H1 (cell line): ENCODE data around the gene RNF39. TPM values are rescaled to one million over a fixed set of nuclear protein-coding genes. Genes with fewer than 3 reads are reported as not detected.

Experiments
- CTCF ChIA-PET: fragments of 300-600 bp; sonication (Branson Sonifier 250); formaldehyde crosslinking; loops from one replicate; lab custom pipeline; 2021; ENCODE audit not compliant: partially characterized antibody; lab: Charles Lee
- POLR2A ChIA-PET: fragments of 300-600 bp; sonication (Branson Sonifier 250); formaldehyde crosslinking; loops from one replicate; lab custom pipeline; 2021; ENCODE audit warnings: inconsistent platforms; ENCODE audit not compliant: partially characterized antibody; lab: Charles Lee
- DNase-seq, 2 experiments: peaks; one replicate each; pipeline versions ENCODE4 v3.0.0 to v3.0.0-alpha.2; 2010 to 2022; ENCODE audit warnings: low spot score in 2 of 2, low read depth in 1 of 2, mixed read lengths in 1 of 2
- FAIRE-seq: peaks from 2 replicates; lab custom pipeline; 2011; peaks lifted over from hg19 to GRCh38; lab: Jason Lieb, UNC
- H2AFZ ChIP-seq: 2 replicates; pipeline ENCODE4 v1.8.1; 2012; ENCODE audit warnings: low read length, inconsistent platforms
- H2AK5ac ChIP-seq: 2 replicates; pipeline ENCODE4 v1.6.1; 2013; ENCODE audit warnings: low read depth, low read length
- H2BK120ac ChIP-seq: replicated peaks from 2 replicates; pipeline ENCODE3; 2013; ENCODE audit warnings: low read depth, low read length, inconsistent platforms
- H2BK12ac ChIP-seq: 2 replicates; pipeline ENCODE4 v1.6.1; 2013; ENCODE audit warnings: low read depth, low read length
- H2BK15ac ChIP-seq: 2 replicates; pipeline ENCODE4 v1.6.1; 2013; ENCODE audit warnings: low read length
- H2BK20ac ChIP-seq: 2 replicates; pipeline ENCODE4 v1.6.1; 2013; ENCODE audit warnings: low read length
- H2BK5ac ChIP-seq: 2 replicates; pipeline ENCODE4 v1.6.1; 2013; ENCODE audit warnings: low read depth, low read length
- H3K14ac ChIP-seq: 2 replicates; pipeline ENCODE4 v1.6.1; 2013; ENCODE audit warnings: inconsistent platforms; ENCODE audit not compliant: insufficient read length
- H3K18ac ChIP-seq: 2 replicates; pipeline ENCODE4 v1.6.1; 2013; ENCODE audit warnings: low read length; ENCODE audit errors: extremely low read depth
- H3K23ac ChIP-seq: 2 replicates; pipeline ENCODE4 v1.6.1; 2013; ENCODE audit warnings: inconsistent platforms; ENCODE audit not compliant: insufficient read length
- H3K23me2 ChIP-seq: 2 replicates; pipeline ENCODE4 v1.6.1; 2013; ENCODE audit warnings: low read depth, low read length
- H3K27ac ChIP-seq: 2 replicates; pipeline ENCODE4 v1.6.1; 2011; ENCODE audit warnings: low read depth, low read length, inconsistent platforms
- H3K27me3 ChIP-seq, 4 experiments: replicated peaks in 1 of 4; 1 replicate in 1 of 4; 2 replicates in 3 of 4; pipeline versions ENCODE4 v1.6.1 to v1.8.1; 2011 to 2013; ENCODE audit warnings: low read length in 3 of 4, mild to moderate bottlenecking in 3 of 4, inconsistent platforms in 2 of 4, mixed read lengths in 2 of 4, moderate library complexity in 1 of 4; ENCODE audit not compliant: control insufficient read depth in 3 of 4, insufficient read depth in 3 of 4; ENCODE audit errors: extremely low read depth in 1 of 4
- H3K36me3 ChIP-seq, 4 experiments: 2 replicates each; pipeline versions ENCODE4 v1.6.1 to v1.8.1; 2011 to 2013; ENCODE audit warnings: mild to moderate bottlenecking in 4 of 4, low read length in 3 of 4, moderate library complexity in 2 of 4, control low read depth in 1 of 4, inconsistent platforms in 1 of 4; ENCODE audit not compliant: insufficient read depth in 4 of 4, control insufficient read depth in 2 of 4
- H3K4ac ChIP-seq: replicated peaks from 2 replicates; pipeline ENCODE3; 2013; ENCODE audit warnings: low read length, low read depth, mixed read lengths, inconsistent platforms; ENCODE audit not compliant: insufficient read length
- H3K4me1 ChIP-seq, 4 experiments: replicated peaks in 1 of 4; 1 replicate in 1 of 4; 2 replicates in 3 of 4; pipeline versions ENCODE4 v1.6.1 to v1.8.1; 2011 to 2013; ENCODE audit warnings: low read length in 3 of 4, inconsistent platforms in 2 of 4, mixed read lengths in 1 of 4; ENCODE audit not compliant: insufficient read depth in 4 of 4, control insufficient read depth in 3 of 4
- H3K4me2 ChIP-seq, 2 experiments: 2 replicates each; pipeline versions ENCODE4 v1.6.1 to v1.8.1; 2011 to 2013; ENCODE audit warnings: low read depth in 2 of 2, low read length in 2 of 2, control low read depth in 1 of 2, inconsistent platforms in 1 of 2, mild to moderate bottlenecking in 1 of 2; ENCODE audit not compliant: insufficient read depth in 1 of 2
- H3K4me3 ChIP-seq, 4 experiments: fragments of 200-600, 300-600 bp in 1 of 4; sonication (generic), shearing (Covaris generic), sonication (Bioruptor Twin) in 1 of 4; 2 replicates each; pipeline versions ENCODE4 v1.5.1 to v1.8.1; 2011 to 2016; ENCODE audit warnings: low read length in 4 of 4, low read depth in 3 of 4, control low read depth in 2 of 4, inconsistent platforms in 2 of 4, mild to moderate bottlenecking in 2 of 4, mixed read lengths in 1 of 4, moderate library complexity in 1 of 4; ENCODE audit not compliant: insufficient read depth in 2 of 4; ENCODE audit errors: extremely low read depth in 1 of 4
- H3K56ac ChIP-seq: replicated peaks from 2 replicates; pipeline ENCODE3; 2013; ENCODE audit warnings: low read depth, mild to moderate bottlenecking, mixed read lengths, low read length, inconsistent platforms; ENCODE audit not compliant: insufficient read length
- H3K79me1 ChIP-seq: 2 replicates; pipeline ENCODE4 v1.6.1; 2013; ENCODE audit warnings: low read depth, low read length, control low read depth
- H3K79me2 ChIP-seq, 2 experiments: 2 replicates each; pipeline versions ENCODE4 v1.6.1 to v1.8.1; 2012 to 2013; ENCODE audit warnings: low read length in 2 of 2, mild to moderate bottlenecking in 2 of 2, inconsistent platforms in 1 of 2; ENCODE audit not compliant: insufficient read depth in 2 of 2, control insufficient read depth in 1 of 2
- H3K9ac ChIP-seq, 4 experiments: replicated peaks in 1 of 4; 1 replicate in 1 of 4; 2 replicates in 3 of 4; pipeline versions ENCODE4 v1.6.1 to v1.8.1; 2011 to 2013; ENCODE audit warnings: low read depth in 3 of 4, low read length in 3 of 4, control low read depth in 2 of 4, mild to moderate bottlenecking in 2 of 4, moderate library complexity in 2 of 4, inconsistent platforms in 1 of 4; ENCODE audit errors: extremely low read depth in 1 of 4
- H3K9me3 ChIP-seq, 2 experiments: 2 replicates each; pipeline versions ENCODE4 v1.6.1 to v1.8.1; 2012 to 2013; ENCODE audit warnings: mild to moderate bottlenecking in 2 of 2, moderate library complexity in 2 of 2, control low read depth in 1 of 2, inconsistent platforms in 1 of 2, low read depth in 1 of 2, low read length in 1 of 2, mixed read lengths in 1 of 2; ENCODE audit not compliant: insufficient read depth in 2 of 2
- H4K20me1 ChIP-seq, 2 experiments: replicated peaks in 1 of 2; 2 replicates each; pipeline versions ENCODE3 to v1.8.1; 2011 to 2013; ENCODE audit warnings: inconsistent platforms in 2 of 2, low read length in 2 of 2, mild to moderate bottlenecking in 1 of 2; ENCODE audit not compliant: insufficient read depth in 2 of 2, control insufficient read depth in 1 of 2
- H4K5ac ChIP-seq: 2 replicates; pipeline ENCODE4 v1.6.1; 2013; ENCODE audit warnings: low read length, low read depth, mixed read lengths, inconsistent platforms; ENCODE audit not compliant: insufficient read length
- H4K8ac ChIP-seq: 2 replicates; pipeline ENCODE4 v1.8.0; 2013; ENCODE audit warnings: mild to moderate bottlenecking, moderate library complexity, low read length, inconsistent platforms; ENCODE audit not compliant: insufficient read depth; ENCODE audit errors: extremely low read depth
- H4K91ac ChIP-seq: replicated peaks from 2 replicates; pipeline ENCODE3; 2013; ENCODE audit warnings: low read length, mixed read lengths, inconsistent platforms; ENCODE audit not compliant: insufficient read length
- ASH2L ChIP-seq: fragments of 200-600, 300-600 bp; sonication (generic); IDR thresholded peaks from one replicate; pipeline ENCODE4 v1.7.1; 2017; ENCODE audit warnings: low read length
- CBX5 ChIP-seq: fragments of 300-800, 300-1000 bp; sonication (generic); IDR thresholded peaks from 2 replicates; pipeline ENCODE4 v1.7.1; 2016; ENCODE audit warnings: antibody characterized with exemption, low read length, low read depth
- EGR1 ChIP-seq: IDR thresholded peaks from 2 replicates; pipeline ENCODE4 v1.6.1; 2011; ENCODE audit warnings: low read depth, low read length, borderline replicate concordance
- GABPA ChIP-seq: IDR thresholded peaks from 2 replicates; pipeline ENCODE4 v1.6.1; 2011; ENCODE audit warnings: mild to moderate bottlenecking, low read length, moderate library complexity, borderline replicate concordance; ENCODE audit not compliant: insufficient read depth
- GTF2F1 ChIP-seq: IDR thresholded peaks from 2 replicates; pipeline ENCODE4 v1.6.1; 2012; ENCODE audit warnings: low read depth, low read length, improper control_type of control experiment, borderline replicate concordance
- HDAC6 ChIP-seq: IDR thresholded peaks from one replicate; pipeline ENCODE4 v1.7.1; 2012; ENCODE audit warnings: low read depth, mild to moderate bottlenecking, inconsistent platforms, low read length, moderate library complexity
- JUND ChIP-seq: IDR thresholded peaks from 2 replicates; pipeline ENCODE4 v1.6.1; 2011; ENCODE audit warnings: mild to moderate bottlenecking, improper control_type of control experiment, low read length
- MAFK ChIP-seq: IDR thresholded peaks from 2 replicates; pipeline ENCODE4 v1.6.1; 2012; ENCODE audit warnings: low read depth, mild to moderate bottlenecking, improper control_type of control experiment, low read length
- NRF1 ChIP-seq: IDR thresholded peaks from 2 replicates; pipeline ENCODE4 v1.6.1; 2011; ENCODE audit warnings: mild to moderate bottlenecking, low read depth, low read length, improper control_type of control experiment
- RNF2 ChIP-seq: fragments of 200-900, 300-1000 bp; sonication (generic); IDR thresholded peaks from 2 replicates; pipeline ENCODE4 v1.7.1; 2016; ENCODE audit warnings: borderline replicate concordance, low read depth, mild to moderate bottlenecking, antibody characterized with exemption, low read length; ENCODE audit not compliant: poor library complexity, severe bottlenecking; ENCODE audit errors: missing control alignments
- YY1 ChIP-seq: IDR thresholded peaks from 2 replicates; pipeline ENCODE4 v1.6.1; 2011; ENCODE audit warnings: low read depth, mild to moderate bottlenecking, low read length
- WGBS, 2 experiments: shearing (Covaris generic) in 1 of 2; methylation state at CpG; one replicate each; pipeline versions ENCODE4 v1.1.6 to v1.1.7; 2013 to 2015; ENCODE audit warnings: low lambda C conversion rate in 2 of 2, mixed read lengths in 2 of 2, inconsistent platforms in 1 of 2, low coverage in 1 of 2, missing lambda C conversion rate in 1 of 2; ENCODE audit not compliant: insufficient replicate concordance in 2 of 2, insufficient coverage in 1 of 2, insufficient read length in 1 of 2; ENCODE audit errors: extremely low coverage in 1 of 2, missing lambda C conversion rate in 1 of 2; 5-methylcytosine and 5-hydroxymethylcytosine counted together
- polyA plus RNA-seq, 7 experiments: library from polyadenylated mRNA; depleted of rRNA in 3 of 7; stranded (reverse) in 5 of 7; unstranded in 2 of 7; fragments of >200 nt in 5 of 7; fragments of 200-250 nt in 2 of 7; gene quantifications; 1 replicate in 5 of 7; 2 replicates in 1 of 7; 4 replicates in 1 of 7; pipeline versions ENCODE4 v1.2.1 to v1.2.3, GENCODE V29; 2011 to 2013; ENCODE audit warnings: missing spikeins in 2 of 7, mixed read lengths in 2 of 7
- total RNA-seq: library from RNA; stranded (reverse); fragmentation: NEBNext Ultra II Directional; extraction: Animal tissue kit (Norgen Biotek cat#: 25700); gene quantifications from 2 replicates; pipeline ENCODE4 v1.2.1, GENCODE V29; 2021
- TF ChIP-seq, protein P1 (sequence below): IDR thresholded peaks from 2 replicates; pipeline ENCODE4 v1.6.1; 2012; ENCODE audit warnings: low read length, inconsistent platforms

The RNF39 gene
- total and polyA plus RNA-seq, 2 of the 8 experiments (the other 6 are each of a cell fraction or from before 2014, with no cell fraction given) = 1.4 to 2.3 TPM

GRCh38 chr6:30087876-30088275 is 12.3 kb upstream of the RNF39 start:
- H2AFZ ChIP-seq = no peak overlapping the region
- H4K5ac ChIP-seq = no peak overlapping the region
- no peak overlapping the region for H3K4me2 ChIP-seq
- H3K4me3 ChIP-seq = no peak overlapping the region
- no peaks in the 10 kb centered on the region for H3K23me2 ChIP-seq
- no peak overlapping the region for H3K14ac ChIP-seq
- no peaks in the 10 kb centered on the region for H3K79me2 ChIP-seq
- H2BK12ac ChIP-seq = no peak overlapping the region
- H3K4me1 ChIP-seq = peaks cover 0 to 5% (median 0%) of the 10 kb centered on the region in 4 experiments; a peak in 2 of 7 replicates
- H3K27me3 ChIP-seq = peaks cover 0 to 8% (median 0%) of the 10 kb centered on the region in 4 experiments; a peak in 3 of 7 replicates
- no peak overlapping the region for H3K9ac ChIP-seq
- peaks cover 0 to 14% of the 10 kb centered on the region in 2 experiments; a peak in 2 of 4 replicates for H3K9me3 ChIP-seq
- no peak overlapping the region for H3K18ac ChIP-seq
- no peak overlapping the region for H3K23ac ChIP-seq
- H2BK20ac ChIP-seq = no peak overlapping the region
- H3K4ac ChIP-seq = no peak overlapping the region
- no peak for FAIRE-seq
- no peak overlapping the region for H2BK5ac ChIP-seq
- H4K8ac ChIP-seq = no peak overlapping the region
- H4K20me1 ChIP-seq = no peaks in the 10 kb centered on the region
- H2BK15ac ChIP-seq = no peak overlapping the region
- no peak overlapping the region for H4K91ac ChIP-seq
- H3K36me3 ChIP-seq = no peaks in the 10 kb centered on the region
- no peak overlapping the region for H3K27ac ChIP-seq
- no peak overlapping the region for H3K56ac ChIP-seq
- 88% methylated on average over 5 of the region's 5 CpGs; no CpG with 5 or more reads in 1 of the 2 experiments for WGBS, 2 experiments
- H3K79me1 ChIP-seq = no peaks in the 10 kb centered on the region
- H2BK120ac ChIP-seq = no peak overlapping the region
- CTCF ChIA-PET = interaction anchor here (0.6 to 2.3 kb wide), 4 partner anchors 9 to 490 kb away, joined by 3 to 18 read pairs (median 6); no protein-coding TSS in a partner anchor
- POLR2A ChIA-PET = no interaction called here
- H2AK5ac ChIP-seq = no peak overlapping the region
- no peak for DNase-seq
- TF ChIP-seq, protein P1, sequence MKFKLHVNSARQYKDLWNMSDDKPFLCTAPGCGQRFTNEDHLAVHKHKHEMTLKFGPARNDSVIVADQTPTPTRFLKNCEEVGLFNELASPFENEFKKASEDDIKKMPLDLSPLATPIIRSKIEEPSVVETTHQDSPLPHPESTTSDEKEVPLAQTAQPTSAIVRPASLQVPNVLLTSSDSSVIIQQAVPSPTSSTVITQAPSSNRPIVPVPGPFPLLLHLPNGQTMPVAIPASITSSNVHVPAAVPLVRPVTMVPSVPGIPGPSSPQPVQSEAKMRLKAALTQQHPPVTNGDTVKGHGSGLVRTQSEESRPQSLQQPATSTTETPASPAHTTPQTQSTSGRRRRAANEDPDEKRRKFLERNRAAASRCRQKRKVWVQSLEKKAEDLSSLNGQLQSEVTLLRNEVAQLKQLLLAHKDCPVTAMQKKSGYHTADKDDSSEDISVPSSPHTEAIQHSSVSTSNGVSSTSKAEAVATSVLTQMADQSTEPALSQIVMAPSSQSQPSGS = no peak
- TF ChIP-seq ASH2L (no peak), GTF2F1 (no peak), CBX5 (no peak), EGR1 (no peak), RNF2 (no peak), NRF1 (no peak), YY1 (no peak), GABPA (no peak), HDAC6 (no peak), JUND (no peak), MAFK (no peak)
